ENCODE results near the gene ALPG. TPM values are rescaled to one million over a fixed set of nuclear protein-coding genes. Genes with fewer than 3 reads are reported as not detected.

Gene ALPG
- total and polyA plus RNA-seq, 4 donors: not detected

- no peak for TF ChIP-seq REST (IDR thresholded peaks at IDR 0.05)
These were observed 49.9 kb downstream of the ALPG start (continued) for GRCh38 chr2:232456296-232457120.

- WGBS: 87% methylated on average over 21 of the region's 21 CpGs
- Histone ChIP-seq H3K27me3 (ENCODE audit: control insufficient read depth in 4 of 4, insufficient read depth in 4 of 4, low read length in 3 of 4) (peaks cover 0 to 7% (median 2%) of the 10 kb centered on the region in 4 donors), H3K4me1 (ENCODE audit: control insufficient read depth in 4 of 4, insufficient read depth in 4 of 4, low read length in 3 of 4) (no peaks in the 10 kb centered on the region), H3K9me3 (ENCODE audit: control insufficient read depth in 4 of 4, low read length in 3 of 4) (peaks cover 0 to 1% (median 0%) of the 10 kb centered on the region in 4 donors), H3K4me3 (ENCODE audit: low read depth in 1 of 3, low read length in 3 of 3) (no peak overlapping the region), H3K36me3 (ENCODE audit: control insufficient read depth in 4 of 4, insufficient read depth in 3 of 4, low read depth in 1 of 4, low read length in 3 of 4) (no peaks in the 10 kb centered on the region), H3K9ac (ENCODE audit: low read depth in 1 of 2, low read length in 2 of 2) (no peak overlapping the region), H3K27ac (ENCODE audit: low read depth in 1 of 2, low read length in 2 of 2) (no peak overlapping the region)
- no peak for DNase-seq (ENCODE audit: low spot score)
- TF ChIP-seq MAX (IDR thresholded peaks at IDR 0.05) (no peak), NR2F2 (IDR thresholded peaks at IDR 0.05) (no peak), FOXA2 (IDR thresholded peaks at IDR 0.05) (no peak), YY1 (IDR thresholded peaks at IDR 0.05) (no peak), HNF4A (conservative IDR thresholded peaks at IDR 0.05) (no peak), HNF4G (IDR thresholded peaks at IDR 0.05) (no peak), JUND (IDR thresholded peaks at IDR 0.05) (no peak), EGR1 (IDR thresholded peaks at IDR 0.05; ENCODE audit: low read depth in 2 of 2) (no peak), ATF3 (IDR thresholded peaks at IDR 0.05) (no peak), TAF1 (conservative IDR thresholded peaks at IDR 0.05) (no peak), RXRA (IDR thresholded peaks at IDR 0.05) (no peak), ZBTB33 (IDR thresholded peaks at IDR 0.05) (no peak), REST (IDR thresholded peaks at IDR 0.05) (no peak)
These were observed 50.7 kb downstream of the ALPG start for GRCh38 chr2:232457121-232458011.

Measured in liver (tissue), 9 donors.